HepG2 (cell line): Measurements from ENCODE around the gene NFE2L1. TPM values are rescaled to one million over a fixed set of nuclear protein-coding genes. Genes with fewer than 3 reads are reported as not detected.

ENCODE experiments used
- ATAC-seq: fragments of 200-7000 bp; cut with Tn5 transposase; 3 replicates; pipeline ENCODE4 v1.9.1; 2020; ENCODE audit warnings: mild to moderate bottlenecking, moderate library complexity
- BruUV-seq: library from RNA; stranded (reverse); fragments of 400-500 nt; replicated peaks from 2 replicates; lab custom pipeline; 2021; lab: Mats Ljungman, UMichigan
- CTCF ChIA-PET: fragments of 300-600 bp; formaldehyde crosslinking; extraction: SDS; loops from one replicate; lab custom pipeline; 2021; ENCODE audit warnings: low total read pairs, inconsistent platforms, low intra/inter-chr PET ratio; lab: Yijun Ruan, JAX
- POLR2A ChIA-PET: fragments of 350-600 bp; sonication (Branson Sonifier 250); formaldehyde crosslinking; loops from one replicate; lab custom pipeline; 2020; ENCODE audit warnings: antibody characterized with exemption, inconsistent platforms; lab: Yijun Ruan, JAX
- DNase-seq: peaks from one replicate; pipeline ENCODE4 v3.0.0-alpha.2; 2015; ENCODE audit warnings: low spot score
- FAIRE-seq: peaks from 3 replicates; lab custom pipeline; 2011; peaks lifted over from hg19 to GRCh38; lab: Jason Lieb, UNC
- H2AFZ ChIP-seq: one replicate; pipeline ENCODE4 v1.6.1; 2011; ENCODE audit warnings: low read length, inconsistent platforms
- H3K27ac ChIP-seq: fragments of 300-600 bp; 3 replicates; pipeline ENCODE4 v1.8.0; 2011; ENCODE audit warnings: mixed run types, mild to moderate bottlenecking, mixed read lengths, low read length, inconsistent platforms; ENCODE audit not compliant: insufficient read depth; ENCODE audit errors: extremely low read length
- H3K27me3 ChIP-seq, 2 experiments: fragments of 200-600 bp in 1 of 2; 2 replicates in 1 of 2; 3 replicates in 1 of 2; pipeline versions ENCODE4 v1.6.0 to v1.8.0; 2011; ENCODE audit warnings: low read length in 2 of 2, mild to moderate bottlenecking in 2 of 2, moderate library complexity in 2 of 2, inconsistent platforms in 1 of 2; ENCODE audit not compliant: insufficient read depth in 2 of 2, control insufficient read depth in 1 of 2
- H3K36me3 ChIP-seq, 2 experiments: fragments of 200-600 bp in 1 of 2; replicated peaks in 1 of 2; 2 replicates in 1 of 2; 3 replicates in 1 of 2; pipeline versions ENCODE4 v1.5.1 to v1.8.0; 2011; ENCODE audit warnings: low read length in 2 of 2, inconsistent platforms in 1 of 2; ENCODE audit not compliant: insufficient read depth in 2 of 2, control insufficient read depth in 1 of 2
- H3K4me1 ChIP-seq: 2 replicates; pipeline ENCODE4 v1.5.1; 2012; ENCODE audit warnings: low read length, inconsistent platforms; ENCODE audit not compliant: insufficient read depth
- H3K4me2 ChIP-seq: 2 replicates; pipeline ENCODE4 v1.6.0; 2011; ENCODE audit warnings: low read depth, low read length, inconsistent platforms
- H3K4me3 ChIP-seq, 3 experiments: fragments of 200-600 bp in 1 of 3; sonication (generic), shearing (Covaris generic) in 1 of 3; replicated peaks in 1 of 3; 2 replicates each; pipeline ENCODE4 v1.5.1; 2011 to 2016; ENCODE audit warnings: low read length in 3 of 3, inconsistent platforms in 2 of 3, low read depth in 2 of 3, mild to moderate bottlenecking in 2 of 3, control low read depth in 1 of 3, mixed read lengths in 1 of 3; ENCODE audit not compliant: insufficient read depth in 1 of 3
- H3K79me2 ChIP-seq: one replicate; pipeline ENCODE4 v1.6.1; 2011; ENCODE audit warnings: low read length, inconsistent platforms; ENCODE audit not compliant: insufficient read depth
- H3K9ac ChIP-seq: 2 replicates; pipeline ENCODE4 v1.6.0; 2011; ENCODE audit warnings: mild to moderate bottlenecking, low read depth, low read length, inconsistent platforms; ENCODE audit not compliant: insufficient read depth
- H3K9me3 ChIP-seq: 2 replicates; pipeline ENCODE4 v1.5.1; 2012; ENCODE audit warnings: mild to moderate bottlenecking, low read length
- H4K20me1 ChIP-seq: 2 replicates; pipeline ENCODE4 v1.6.0; 2011; ENCODE audit warnings: inconsistent platforms, mild to moderate bottlenecking, low read length, moderate library complexity; ENCODE audit not compliant: insufficient read depth
- IRX3 ChIP-seq: sonication (generic); formaldehyde crosslinking; IDR thresholded peaks from 2 replicates; pipeline ENCODE4 v1.8.1; 2023; ENCODE audit warnings: mild to moderate bottlenecking, low read depth, missing genetic modification reagents, borderline replicate concordance
- MXI1 ChIP-seq: IDR thresholded peaks from 3 replicates; pipeline ENCODE4 v1.6.1; 2012; ENCODE audit warnings: low read depth, low read length, inconsistent platforms, borderline replicate concordance
- RFX1 ChIP-seq: fragments of 450-650 bp; IDR thresholded peaks from 2 replicates; pipeline ENCODE4 v1.6.1; 2017
- ZBTB14 ChIP-seq: sonication (generic); formaldehyde crosslinking; IDR thresholded peaks from 2 replicates; pipeline ENCODE4 v1.4.0; 2020; ENCODE audit warnings: missing genetic modification reagents
- ZNF225 ChIP-seq: sonication (generic); formaldehyde crosslinking; IDR thresholded peaks from 2 replicates; pipeline ENCODE4 v1.4.0; 2020; ENCODE audit warnings: mild to moderate bottlenecking, missing genetic modification reagents
- ZNF230 ChIP-seq: sonication (generic); formaldehyde crosslinking; IDR thresholded peaks from 2 replicates; pipeline ENCODE4 v1.4.0; 2020; ENCODE audit warnings: mild to moderate bottlenecking, missing genetic modification reagents
- ZNF768 ChIP-seq: sonication (generic); formaldehyde crosslinking; IDR thresholded peaks from 2 replicates; pipeline ENCODE4 v1.4.0; 2020; ENCODE audit warnings: missing genetic modification reagents
- ZNF800 ChIP-seq: sonication (generic); formaldehyde crosslinking; IDR thresholded peaks from 2 replicates; pipeline ENCODE4 v1.4.0; 2020; ENCODE audit warnings: missing genetic modification reagents
- WGBS: methylation state at CpG from one replicate; pipeline ENCODE4 v1.1.6; 2017; ENCODE audit warnings: low lambda C conversion rate; 5-methylcytosine and 5-hydroxymethylcytosine counted together
- in situ Hi-C: cut with HindIII; loops from 2 replicates; pipeline ENCODE4 v1.10.0; 2017; ENCODE audit warnings: low pct_unique_long_range_greater_than_20kb; ENCODE audit not compliant: extremely low pct_ligation_motif_present
- intact Hi-C: fragments of 100-400 bp; cut with micrococcal nuclease; formaldehyde crosslinking; loops from one replicate; pipeline ENCODE4 v1.10.0; 2022; ENCODE audit not compliant: unreplicated experiment
- polyA plus RNA-seq, 8 experiments: library from polyadenylated mRNA; depleted of rRNA in 3 of 8; stranded (reverse) in 7 of 8; unstranded in 1 of 8; fragments of >200 nt; fragmentation: Illumina TruSeq in 4 of 8; extraction: Trizol in 4 of 8; gene quantifications; 2 replicates each; pipeline versions ENCODE4 v1.2.1 to v1.2.3, GENCODE V29; 2011 to 2016; ENCODE audit warnings: low read depth in 4 of 8, missing spikeins in 1 of 8, mixed read lengths in 1 of 8; ENCODE audit not compliant: insufficient read depth in 1 of 8
- total RNA-seq, 5 experiments: library from RNA; depleted of rRNA; stranded (reverse); fragments of >200 nt; fragmentation: Illumina TruSeq; extraction: Trizol; gene quantifications; 2 replicates each; pipeline ENCODE4 v1.2.3, GENCODE V29; 2016; ENCODE audit warnings: low read depth in 1 of 5
- TF ChIP-seq, protein P1 (sequence below): sonication (generic); formaldehyde crosslinking; IDR thresholded peaks from 2 replicates; pipeline ENCODE4 v1.5.0; 2020; ENCODE audit warnings: mild to moderate bottlenecking, missing genetic modification reagents
- TF ChIP-seq, protein P2 (sequence below): sonication (generic); formaldehyde crosslinking; IDR thresholded peaks from 2 replicates; pipeline ENCODE4 v1.9.0; 2021; ENCODE audit warnings: missing genetic modification reagents, mild to moderate bottlenecking, borderline replicate concordance
- TF ChIP-seq, protein P3 (sequence below): sonication (generic); formaldehyde crosslinking; IDR thresholded peaks from 2 replicates; pipeline ENCODE4 v1.5.1; 2020; ENCODE audit warnings: mild to moderate bottlenecking, missing genetic modification reagents, moderate library complexity

The NFE2L1 gene
- total and polyA plus RNA-seq, 2 of the 13 experiments (the other 11 are each of a cell fraction or from before 2014, with no cell fraction given), result 67.0 to 234 TPM

GRCh38 chr17:48012151-48012520 lies 36.0 kb upstream of the NFE2L1 start:
- H3K36me3 ChIP-seq, result no peaks in the 10 kb centered on the region
- intact Hi-C loops (no loop called here), in situ Hi-C loops (no loop called here)
- H3K4me2 ChIP-seq, result peak overlapping the region; percentile 75
- H3K9me3 ChIP-seq, result no peaks in the 10 kb centered on the region
- WGBS, result 5% methylated on average over 21 of the region's 34 CpGs
- H3K4me1 ChIP-seq, result peaks cover 23% of the 10 kb centered on the region
- no peaks in the 10 kb centered on the region; the same call in 1 of the 2 replicates for H4K20me1 ChIP-seq
- peak overlapping the region in 2 of 3 experiments; percentile 24 to 58; a peak in 2 of 6 replicates for H3K4me3 ChIP-seq
- no peaks in the 10 kb centered on the region for H3K79me2 ChIP-seq
- ATAC-seq, result peak; percentile 66
- FAIRE-seq, result no peak
- H3K9ac ChIP-seq, result no peak overlapping the region
- H2AFZ ChIP-seq, result no peak overlapping the region
- ChIA-PET POLR2A (interaction anchor here (1.0 kb wide), 1 partner anchor 42 kb away, joined by 3 read pairs; the partner anchor contains the start of gene CDK5RAP3), CTCF (interaction anchor here (1.7 kb wide), 1 partner anchor 63 kb away, joined by 4 read pairs; no protein-coding TSS in a partner anchor)
- H3K27me3 ChIP-seq, result peaks cover 10 to 53% of the 10 kb centered on the region in 2 experiments; a peak in 4 of 5 replicates
- no TSS peak for BruUV-seq
- no peak overlapping the region for H3K27ac ChIP-seq
- DNase-seq, result no peak
- TF ChIP-seq IRX3 (CRISPR knock-in tag) (no peak), ZBTB14 (CRISPR knock-in tag) (0 out of 2 replicates have a peak, but pooled peaks have one; percentile 37), MXI1 (peak; percentile 70; the same call in 2 of the 3 replicates), RFX1 (peak; percentile 73), ZNF768 (CRISPR knock-in tag) (0 out of 2 replicates have a peak, but pooled peaks have one; percentile 14), ZNF800 (CRISPR knock-in tag) (0 out of 2 replicates have a peak, but pooled peaks have one; percentile 30), ZNF230 (CRISPR knock-in tag) (no peak), ZNF225 (CRISPR knock-in tag) (no peak)
- TF ChIP-seq, protein P1, sequence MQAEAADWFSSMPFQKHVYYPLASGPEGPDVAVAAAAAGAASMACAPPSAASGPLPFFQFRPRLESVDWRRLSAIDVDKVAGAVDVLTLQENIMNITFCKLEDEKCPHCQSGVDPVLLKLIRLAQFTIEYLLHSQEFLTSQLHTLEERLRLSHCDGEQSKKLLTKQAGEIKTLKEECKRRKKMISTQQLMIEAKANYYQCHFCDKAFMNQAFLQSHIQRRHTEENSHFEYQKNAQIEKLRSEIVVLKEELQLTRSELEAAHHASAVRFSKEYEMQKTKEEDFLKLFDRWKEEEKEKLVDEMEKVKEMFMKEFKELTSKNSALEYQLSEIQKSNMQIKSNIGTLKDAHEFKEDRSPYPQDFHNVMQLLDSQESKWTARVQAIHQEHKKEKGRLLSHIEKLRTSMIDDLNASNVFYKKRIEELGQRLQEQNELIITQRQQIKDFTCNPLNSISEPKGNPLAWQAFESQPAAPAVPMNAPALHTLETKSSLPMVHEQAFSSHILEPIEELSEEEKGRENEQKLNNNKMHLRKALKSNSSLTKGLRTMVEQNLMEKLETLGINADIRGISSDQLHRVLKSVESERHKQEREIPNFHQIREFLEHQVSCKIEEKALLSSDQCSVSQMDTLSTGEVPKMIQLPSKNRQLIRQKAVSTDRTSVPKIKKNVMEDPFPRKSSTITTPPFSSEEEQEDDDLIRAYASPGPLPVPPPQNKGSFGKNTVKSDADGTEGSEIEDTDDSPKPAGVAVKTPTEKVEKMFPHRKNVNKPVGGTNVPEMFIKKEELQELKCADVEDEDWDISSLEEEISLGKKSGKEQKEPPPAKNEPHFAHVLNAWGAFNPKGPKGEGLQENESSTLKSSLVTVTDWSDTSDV (CRISPR knock-in tag), result 0 out of 2 replicates have a peak, but pooled peaks have one; percentile 42
- TF ChIP-seq, protein P2, sequence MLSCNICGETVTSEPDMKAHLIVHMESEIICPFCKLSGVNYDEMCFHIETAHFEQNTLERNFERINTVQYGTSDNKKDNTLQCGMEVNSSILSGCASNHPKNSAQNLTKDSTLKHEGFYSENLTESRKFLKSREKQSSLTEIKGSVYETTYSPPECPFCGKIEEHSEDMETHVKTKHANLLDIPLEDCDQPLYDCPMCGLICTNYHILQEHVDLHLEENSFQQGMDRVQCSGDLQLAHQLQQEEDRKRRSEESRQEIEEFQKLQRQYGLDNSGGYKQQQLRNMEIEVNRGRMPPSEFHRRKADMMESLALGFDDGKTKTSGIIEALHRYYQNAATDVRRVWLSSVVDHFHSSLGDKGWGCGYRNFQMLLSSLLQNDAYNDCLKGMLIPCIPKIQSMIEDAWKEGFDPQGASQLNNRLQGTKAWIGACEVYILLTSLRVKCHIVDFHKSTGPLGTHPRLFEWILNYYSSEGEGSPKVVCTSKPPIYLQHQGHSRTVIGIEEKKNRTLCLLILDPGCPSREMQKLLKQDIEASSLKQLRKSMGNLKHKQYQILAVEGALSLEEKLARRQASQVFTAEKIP (CRISPR knock-in tag), result no peak
- TF ChIP-seq, protein P3, sequence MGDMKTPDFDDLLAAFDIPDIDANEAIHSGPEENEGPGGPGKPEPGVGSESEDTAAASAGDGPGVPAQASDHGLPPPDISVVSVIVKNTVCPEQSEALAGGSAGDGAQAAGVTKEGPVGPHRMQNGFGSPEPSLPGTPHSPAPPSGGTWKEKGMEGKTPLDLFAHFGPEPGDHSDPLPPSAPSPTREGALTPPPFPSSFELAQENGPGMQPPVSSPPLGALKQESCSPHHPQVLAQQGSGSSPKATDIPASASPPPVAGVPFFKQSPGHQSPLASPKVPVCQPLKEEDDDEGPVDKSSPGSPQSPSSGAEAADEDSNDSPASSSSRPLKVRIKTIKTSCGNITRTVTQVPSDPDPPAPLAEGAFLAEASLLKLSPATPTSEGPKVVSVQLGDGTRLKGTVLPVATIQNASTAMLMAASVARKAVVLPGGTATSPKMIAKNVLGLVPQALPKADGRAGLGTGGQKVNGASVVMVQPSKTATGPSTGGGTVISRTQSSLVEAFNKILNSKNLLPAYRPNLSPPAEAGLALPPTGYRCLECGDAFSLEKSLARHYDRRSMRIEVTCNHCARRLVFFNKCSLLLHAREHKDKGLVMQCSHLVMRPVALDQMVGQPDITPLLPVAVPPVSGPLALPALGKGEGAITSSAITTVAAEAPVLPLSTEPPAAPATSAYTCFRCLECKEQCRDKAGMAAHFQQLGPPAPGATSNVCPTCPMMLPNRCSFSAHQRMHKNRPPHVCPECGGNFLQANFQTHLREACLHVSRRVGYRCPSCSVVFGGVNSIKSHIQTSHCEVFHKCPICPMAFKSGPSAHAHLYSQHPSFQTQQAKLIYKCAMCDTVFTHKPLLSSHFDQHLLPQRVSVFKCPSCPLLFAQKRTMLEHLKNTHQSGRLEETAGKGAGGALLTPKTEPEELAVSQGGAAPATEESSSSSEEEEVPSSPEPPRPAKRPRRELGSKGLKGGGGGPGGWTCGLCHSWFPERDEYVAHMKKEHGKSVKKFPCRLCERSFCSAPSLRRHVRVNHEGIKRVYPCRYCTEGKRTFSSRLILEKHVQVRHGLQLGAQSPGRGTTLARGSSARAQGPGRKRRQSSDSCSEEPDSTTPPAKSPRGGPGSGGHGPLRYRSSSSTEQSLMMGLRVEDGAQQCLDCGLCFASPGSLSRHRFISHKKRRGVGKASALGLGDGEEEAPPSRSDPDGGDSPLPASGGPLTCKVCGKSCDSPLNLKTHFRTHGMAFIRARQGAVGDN (CRISPR knock-in tag), result peak; percentile 33; the same call in 1 of the 2 replicates
